Peyer's patch (tissue), 4 donors: ENCODE data around the gene ANKS6. TPM values are rescaled to one million over a fixed set of nuclear protein-coding genes. Genes with fewer than 3 reads are reported as not detected.

Experiments
- DNase-seq, 3 donors: peaks; one replicate each; pipeline ENCODE4 v3.0.0-alpha.2; 2017 to 2019
- H3K27ac ChIP-seq, 4 donors: fragments of 200-600 bp; sonication (generic); one replicate each; pipeline ENCODE4 v1.5.1; 2016 to 2019
- H3K27me3 ChIP-seq, 2 donors: fragments of 200-600 bp; sonication (generic); one replicate each; pipeline ENCODE4 v1.5.1; 2019
- H3K36me3 ChIP-seq, 3 donors: fragments of 200-600 bp; sonication (generic); one replicate each; pipeline ENCODE4 v1.5.1; 2016 to 2019
- H3K4me1 ChIP-seq, 4 donors: fragments of 200-600 bp; sonication (generic); one replicate each; pipeline ENCODE4 v1.5.1; 2016 to 2019
- H3K4me3 ChIP-seq, 4 donors: fragments of 200-600 bp; sonication (generic); 1 replicate in 3 of 4; 2 replicates in 1 of 4; pipeline ENCODE4 v1.5.1; 2016 to 2019; ENCODE audit warnings: mild to moderate bottlenecking in 1 of 4
- H3K9me3 ChIP-seq, 4 donors: fragments of 200-600 bp; sonication (generic); one replicate each; pipeline ENCODE4 v1.5.1; 2016 to 2019; ENCODE audit warnings: mild to moderate bottlenecking in 1 of 4
- POLR2A ChIP-seq, 2 donors: fragments of 450-650 bp; IDR thresholded peaks; one replicate each; pipeline ENCODE4 v1.5.1; 2017; ENCODE audit warnings: antibody characterized with exemption in 2 of 2, mild to moderate bottlenecking in 2 of 2, moderate library complexity in 2 of 2
- total RNA-seq, 4 donors: library from RNA; depleted of rRNA; stranded (reverse); fragments of >200 nt; gene quantifications; one replicate each; pipeline ENCODE4 v1.1.0, GENCODE V29; 2016
- TF ChIP-seq, protein P1 (sequence below), 6 experiments: fragments of 450-650 bp in 4 of 6; fragments of 200-600 bp in 2 of 6; sonication (generic) in 1 of 6; IDR thresholded peaks; one replicate each; pipeline ENCODE4 v1.5.1; 2017 to 2019; ENCODE audit warnings: antibody characterized with exemption in 6 of 6, mild to moderate bottlenecking in 3 of 6, moderate library complexity in 1 of 6

The ANKS6 gene
- 10 to 100 TPM; 39.8 to 79.6 (median 54.6) TPM for total RNA-seq

DNA sequence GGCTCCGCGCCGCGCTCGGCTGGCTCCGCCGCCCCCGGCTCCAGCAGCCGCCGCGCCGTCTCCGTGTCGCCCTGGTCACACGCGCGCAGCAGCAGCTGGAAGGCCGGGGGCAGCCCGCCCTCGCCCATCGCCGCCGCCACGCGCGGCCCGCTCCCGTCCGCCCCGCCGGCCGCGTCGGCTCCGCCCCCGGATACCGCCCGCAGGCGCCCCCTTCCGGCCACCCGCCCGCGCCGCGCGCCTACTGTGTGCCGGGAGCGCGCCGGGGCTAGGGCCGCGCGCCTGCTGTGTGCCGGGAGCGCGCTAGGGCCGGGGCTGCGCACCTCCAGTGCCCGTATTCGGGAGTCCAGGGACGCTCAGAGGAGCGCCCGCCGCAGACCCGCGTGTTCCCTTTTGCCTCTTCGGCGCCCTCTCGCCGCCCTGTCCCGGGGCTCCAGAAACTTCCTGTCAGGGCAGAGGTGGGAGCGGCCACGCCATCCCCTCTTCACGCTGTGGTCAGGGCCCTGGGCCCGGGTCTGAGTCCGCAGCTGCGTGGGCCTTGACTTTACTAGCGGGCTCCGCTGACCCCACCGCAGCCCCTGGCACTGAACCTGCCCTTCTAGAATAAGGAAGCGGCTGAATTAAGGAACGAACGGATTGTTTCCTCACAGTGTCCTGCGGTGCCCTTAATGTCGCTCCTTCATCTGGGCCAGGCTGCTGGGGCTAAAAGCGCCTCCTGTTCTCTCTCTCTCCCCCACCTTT, at the start of gene ANKS6:
ANKS6 (minus strand) TSS at position 192 of the 738 bp plus-strand sequence; CDS start at position 128, 64 bp downstream.
- Histone ChIP-seq H3K4me3 (peak within 1 kb of the TSS; percentile 60 to 88 (median 80)), H3K9me3 (no peaks in the 10 kb centered on the region), H3K27ac (peak within 1 kb of the TSS; percentile 59 to 78 (median 70)), H3K4me1 (peaks cover 0 to 22% (median 3%) of the 10 kb centered on the region in 4 donors), H3K27me3 (no peaks in the 10 kb centered on the region), H3K36me3 (no peaks in the 10 kb centered on the region)
- TF ChIP-seq POLR2A (IDR thresholded peaks at IDR 0.05), result peak in 1 of 2 donors; percentile 51
- TF ChIP-seq, protein P1, sequence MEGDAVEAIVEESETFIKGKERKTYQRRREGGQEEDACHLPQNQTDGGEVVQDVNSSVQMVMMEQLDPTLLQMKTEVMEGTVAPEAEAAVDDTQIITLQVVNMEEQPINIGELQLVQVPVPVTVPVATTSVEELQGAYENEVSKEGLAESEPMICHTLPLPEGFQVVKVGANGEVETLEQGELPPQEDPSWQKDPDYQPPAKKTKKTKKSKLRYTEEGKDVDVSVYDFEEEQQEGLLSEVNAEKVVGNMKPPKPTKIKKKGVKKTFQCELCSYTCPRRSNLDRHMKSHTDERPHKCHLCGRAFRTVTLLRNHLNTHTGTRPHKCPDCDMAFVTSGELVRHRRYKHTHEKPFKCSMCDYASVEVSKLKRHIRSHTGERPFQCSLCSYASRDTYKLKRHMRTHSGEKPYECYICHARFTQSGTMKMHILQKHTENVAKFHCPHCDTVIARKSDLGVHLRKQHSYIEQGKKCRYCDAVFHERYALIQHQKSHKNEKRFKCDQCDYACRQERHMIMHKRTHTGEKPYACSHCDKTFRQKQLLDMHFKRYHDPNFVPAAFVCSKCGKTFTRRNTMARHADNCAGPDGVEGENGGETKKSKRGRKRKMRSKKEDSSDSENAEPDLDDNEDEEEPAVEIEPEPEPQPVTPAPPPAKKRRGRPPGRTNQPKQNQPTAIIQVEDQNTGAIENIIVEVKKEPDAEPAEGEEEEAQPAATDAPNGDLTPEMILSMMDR (IDR thresholded peaks at IDR 0.05), result peak; percentile 41 to 90 (median 58)
- DNase-seq, result peak; percentile 79 to 92 (median 89)

DNA sequence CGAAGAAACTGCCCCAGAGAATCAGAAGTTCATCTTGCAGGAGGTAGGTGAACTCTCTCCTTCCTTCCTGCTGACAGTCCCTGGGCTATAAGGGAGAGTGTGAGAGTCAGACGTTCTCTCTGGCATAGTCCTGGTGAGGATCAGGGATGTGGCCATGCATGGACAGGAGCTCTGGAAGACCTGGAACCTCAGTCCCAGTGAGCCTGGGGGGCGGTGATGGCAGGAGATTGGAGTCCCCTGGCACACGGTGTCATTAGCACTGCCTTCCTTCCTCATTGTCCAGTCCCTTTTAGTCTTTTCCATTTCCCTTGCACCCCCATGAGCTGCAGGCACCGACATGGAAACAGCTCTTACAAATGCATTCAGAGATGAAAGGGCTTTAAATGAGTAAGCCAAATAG, 49.7 kb upstream of the ANKS6 start:
- Histone ChIP-seq H3K9me3 (no peaks in the 10 kb centered on the region), H3K36me3 (peaks cover 0 to 35% (median 0%) of the 10 kb centered on the region in 3 donors), H3K4me1 (no peaks in the 10 kb centered on the region), H3K27ac (no peak overlapping the region), H3K4me3 (no peak overlapping the region), H3K27me3 (no peaks in the 10 kb centered on the region)
- TF ChIP-seq, protein P1 (IDR thresholded peaks at IDR 0.05), result no peak
- TF ChIP-seq POLR2A (IDR thresholded peaks at IDR 0.05), result no peak
- DNase-seq, result no peak

DNA sequence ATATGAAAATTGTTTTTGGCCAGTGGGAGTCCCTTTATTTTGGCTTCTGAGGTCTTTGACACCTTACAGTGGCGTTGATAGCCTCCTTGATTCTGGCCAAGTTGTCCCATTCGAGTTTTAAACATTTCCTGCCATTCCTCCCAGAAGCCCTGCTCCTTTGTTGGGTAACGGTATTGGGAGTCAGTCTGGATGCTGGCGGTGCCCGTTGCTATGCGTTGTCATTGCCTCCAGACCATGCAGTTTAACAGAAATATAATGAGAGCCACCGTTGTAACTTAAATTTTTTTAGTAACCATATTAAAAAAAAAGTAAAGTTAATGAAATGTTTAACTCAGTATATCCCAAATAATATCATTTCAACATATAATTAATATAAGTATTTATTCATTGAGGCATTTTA, 46.2 kb upstream of the ANKS6 start:
- Histone ChIP-seq H3K9me3 (no peaks in the 10 kb centered on the region), H3K4me1 (no peaks in the 10 kb centered on the region), H3K4me3 (no peak overlapping the region), H3K27me3 (no peaks in the 10 kb centered on the region), H3K36me3 (peaks cover 0 to 44% (median 0%) of the 10 kb centered on the region in 3 donors), H3K27ac (no peak overlapping the region)
- TF ChIP-seq, protein P1 (IDR thresholded peaks at IDR 0.05), result no peak
- TF ChIP-seq POLR2A (IDR thresholded peaks at IDR 0.05), result no peak
- no peak for DNase-seq

DNA sequence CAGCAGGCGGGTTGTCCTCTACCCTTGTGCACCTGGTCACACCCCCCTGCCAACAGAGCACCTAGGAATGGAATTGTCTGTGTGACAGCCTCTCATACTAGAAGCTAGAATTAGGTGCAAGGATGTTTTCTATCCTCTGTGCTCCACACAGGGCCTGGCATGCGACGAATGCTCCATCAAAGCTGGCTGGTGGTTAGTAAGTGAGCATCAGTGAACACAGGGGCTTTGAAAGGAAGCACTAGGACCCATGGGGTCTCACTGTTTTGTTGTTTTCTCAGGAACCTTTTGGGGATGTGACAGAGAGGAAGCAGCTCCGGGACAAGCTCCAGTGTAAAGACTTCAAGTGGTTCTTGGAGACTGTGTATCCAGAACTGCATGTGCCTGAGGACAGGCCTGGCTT, 43.4 kb upstream of the ANKS6 start:
- Histone ChIP-seq H3K4me3 (no peak overlapping the region), H3K4me1 (no peaks in the 10 kb centered on the region)
- no peak for DNase-seq

DNA sequence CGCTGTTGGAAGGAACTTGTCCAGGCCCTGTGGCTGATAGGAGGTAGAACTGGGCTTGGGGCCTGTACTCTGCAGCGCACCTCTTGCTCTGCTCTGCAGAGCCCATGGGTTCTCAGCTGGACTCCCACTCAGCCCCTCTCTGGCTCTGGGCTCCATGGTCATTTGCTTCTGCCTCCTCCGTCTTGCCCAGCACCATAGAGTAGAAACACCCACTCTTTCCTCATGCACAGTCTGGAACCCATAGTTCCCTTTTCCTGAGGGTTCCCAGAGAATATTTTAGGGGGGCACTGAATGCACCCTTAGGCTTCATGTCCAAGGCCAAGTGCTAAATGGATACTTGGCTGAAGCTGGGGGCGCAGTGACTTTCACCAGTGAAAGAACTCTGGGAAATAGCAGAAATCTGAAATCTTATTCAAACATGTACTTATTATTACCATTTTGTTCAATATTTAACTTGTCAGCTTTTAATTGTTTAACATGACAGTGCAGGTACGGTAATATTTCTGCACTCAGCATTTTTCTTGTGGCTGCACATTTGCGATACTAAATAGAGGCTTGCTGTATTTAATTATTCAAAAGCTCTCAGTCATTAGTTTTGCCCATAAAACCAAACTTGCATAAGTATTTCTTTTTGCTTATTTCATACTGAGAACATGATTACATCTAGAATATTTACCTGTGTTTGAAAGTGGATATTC, 42.7 kb upstream of the ANKS6 start:
- no peak for DNase-seq
- Histone ChIP-seq H3K27ac (no peak overlapping the region), H3K4me3 (no peak overlapping the region), H3K27me3 (no peaks in the 10 kb centered on the region), H3K9me3 (no peaks in the 10 kb centered on the region), H3K4me1 (no peaks in the 10 kb centered on the region), H3K36me3 (peaks cover 0 to 32% (median 0%) of the 10 kb centered on the region in 3 donors)
- no peak for TF ChIP-seq POLR2A (IDR thresholded peaks at IDR 0.05)
- TF ChIP-seq, protein P1 (IDR thresholded peaks at IDR 0.05), result no peak

More for the DNA sequence above, 43.4 kb upstream of the ANKS6 start:
- H3K9me3 ChIP-seq, result no peaks in the 10 kb centered on the region
- TF ChIP-seq POLR2A (IDR thresholded peaks at IDR 0.05), result no peak
- TF ChIP-seq, protein P1 (IDR thresholded peaks at IDR 0.05), result no peak
- peaks cover 0 to 36% (median 0%) of the 10 kb centered on the region in 3 donors for H3K36me3 ChIP-seq
- H3K27me3 ChIP-seq, result no peaks in the 10 kb centered on the region
- no peak overlapping the region for H3K27ac ChIP-seq
